Activated T-helper 2 cell treated with anti-CD3 and anti-CD28 coated beads, Interferon-gamma antibody, Interleukin-2, Interleukin-4, amounts not matched to agents 10 μg/mL and 5 μg/mL and 100 μg/mL, durations not matched to agents 14 hours and 24 hours and 36 hours (primary cell): ENCODE measurements around the gene IRF7. TPM values are rescaled to one million over a fixed set of nuclear protein-coding genes. Genes with fewer than 3 reads are reported as not detected.
"Not testable (repeated sequence)": the region's sequence is repeated elsewhere in the genome, so short reads cannot be mapped to it uniquely, and the experiment has no call there.

Experiments used
- DNase-seq: peaks from one replicate; pipeline ENCODE4 v3.0.0; 2021; ENCODE audit warnings: low spot score
- H3K27ac Mint-ChIP-seq: one replicate; pipeline ENCODE4 v1.8.0; 2021; ENCODE audit warnings: mixed read lengths
- H3K27me3 Mint-ChIP-seq: one replicate; pipeline ENCODE4 v1.8.0; 2021; ENCODE audit warnings: low read depth, mixed read lengths
- H3K36me3 Mint-ChIP-seq: one replicate; pipeline ENCODE4 v1.8.0; 2021; ENCODE audit warnings: low read depth, mixed read lengths
- H3K4me1 Mint-ChIP-seq: one replicate; pipeline ENCODE4 v1.8.0; 2021; ENCODE audit warnings: low read depth, mixed read lengths
- H3K4me3 Mint-ChIP-seq: one replicate; pipeline ENCODE4 v1.8.0; 2021; ENCODE audit warnings: low read depth, mild to moderate bottlenecking, moderate library complexity, mixed read lengths
- H3K9me3 Mint-ChIP-seq: one replicate; pipeline ENCODE4 v1.8.0; 2021; ENCODE audit warnings: mixed read lengths
- intact Hi-C: fragments of 100-400 bp; cut with micrococcal nuclease; formaldehyde crosslinking; loops from one replicate; pipeline ENCODE4 v1.15.1; 2023
- total RNA-seq: library from RNA; stranded (reverse); gene quantifications from 2 replicates; pipeline ENCODE4 v1.2.3, GENCODE V29; 2022

The IRF7 gene
- total RNA-seq, 1 donor from 2014 or later: 26.8 TPM

GRCh38 chr11:653136-653535 lies 37.4 kb upstream of the IRF7 start:
- intact Hi-C loops, DNase-seq, H3K9me3 Mint-ChIP-seq, H3K4me3 Mint-ChIP-seq, H3K27ac Mint-ChIP-seq, H3K4me1 Mint-ChIP-seq, H3K27me3 Mint-ChIP-seq: not testable (repeated sequence)
- peaks cover 29% of the 10 kb centered on the region for H3K36me3 Mint-ChIP-seq

- H3K27me3 Mint-ChIP-seq: no peaks in the 10 kb centered on the region
- no peak overlapping the region for H3K27ac Mint-ChIP-seq
- no peak for DNase-seq
- no peaks in the 10 kb centered on the region for H3K4me1 Mint-ChIP-seq
- H3K4me3 Mint-ChIP-seq: no peak overlapping the region
- H3K9me3 Mint-ChIP-seq: no peaks in the 10 kb centered on the region
- peaks cover 30% of the 10 kb centered on the region for H3K36me3 Mint-ChIP-seq
- intact Hi-C loops: no loop called here
Observed at GRCh38 chr11:650482-650881, 34.7 kb upstream of the IRF7 start.

- H3K27ac Mint-ChIP-seq, H3K9me3 Mint-ChIP-seq, DNase-seq, H3K27me3 Mint-ChIP-seq, H3K4me3 Mint-ChIP-seq, intact Hi-C loops, H3K4me1 Mint-ChIP-seq: not testable (repeated sequence)
- peaks cover 24% of the 10 kb centered on the region for H3K36me3 Mint-ChIP-seq
Observed at GRCh38 chr11:647672-648158, 32.0 kb upstream of the IRF7 start.

- Mint-ChIP-seq H3K27me3 (no peaks in the 10 kb centered on the region), H3K4me1 (no peaks in the 10 kb centered on the region), H3K4me3 (no peak overlapping the region), H3K27ac (no peak overlapping the region), H3K36me3 (peaks cover 17% of the 10 kb centered on the region), H3K9me3 (no peaks in the 10 kb centered on the region)
- DNase-seq: no peak
- intact Hi-C loops: no loop called here
Observed at GRCh38 chr11:646214-646613, 30.5 kb upstream of the IRF7 start.

GRCh38 chr11:645536-645935 lies 29.8 kb upstream of the IRF7 start:
- DNase-seq: no peak
- no peak overlapping the region for H3K27ac Mint-ChIP-seq
- no peaks in the 10 kb centered on the region for H3K9me3 Mint-ChIP-seq
- intact Hi-C loops: no loop called here
- H3K4me3 Mint-ChIP-seq: no peak overlapping the region
- no peaks in the 10 kb centered on the region for H3K27me3 Mint-ChIP-seq
- H3K4me1 Mint-ChIP-seq: no peaks in the 10 kb centered on the region
- H3K36me3 Mint-ChIP-seq: peaks cover 13% of the 10 kb centered on the region

- no peaks in the 10 kb centered on the region for H3K9me3 Mint-ChIP-seq
- H3K27me3 Mint-ChIP-seq: peaks cover 3% of the 10 kb centered on the region
- no peaks in the 10 kb centered on the region for H3K4me1 Mint-ChIP-seq
- intact Hi-C loops: no loop called here
- no peak overlapping the region for H3K4me3 Mint-ChIP-seq
- no peak overlapping the region for H3K27ac Mint-ChIP-seq
- peaks cover 10% of the 10 kb centered on the region for H3K36me3 Mint-ChIP-seq
- DNase-seq: no peak
Observed at GRCh38 chr11:643849-644738, 28.3 kb upstream of the IRF7 start.

GRCh38 chr11:643366-643765 lies 27.6 kb upstream of the IRF7 start:
- H3K27ac Mint-ChIP-seq: no peak overlapping the region
- DNase-seq: no peak
- intact Hi-C loops: no loop called here
- H3K4me3 Mint-ChIP-seq: no peak overlapping the region
- H3K36me3 Mint-ChIP-seq: peaks cover 7% of the 10 kb centered on the region
- peaks cover 10% of the 10 kb centered on the region for H3K27me3 Mint-ChIP-seq
- H3K9me3 Mint-ChIP-seq: no peaks in the 10 kb centered on the region
- H3K4me1 Mint-ChIP-seq: no peaks in the 10 kb centered on the region

- Mint-ChIP-seq H3K27ac (no peak overlapping the region), H3K4me1 (peaks cover 2% of the 10 kb centered on the region), H3K36me3 (peaks cover 4% of the 10 kb centered on the region), H3K9me3 (no peaks in the 10 kb centered on the region), H3K27me3 (peaks cover 17% of the 10 kb centered on the region), H3K4me3 (no peak overlapping the region)
- intact Hi-C loops: no loop called here
- DNase-seq: no peak
Observed at GRCh38 chr11:641806-642370, 26.1 kb upstream of the IRF7 start.

- peaks cover 2% of the 10 kb centered on the region for H3K36me3 Mint-ChIP-seq
- no peak overlapping the region for H3K27ac Mint-ChIP-seq
- no peaks in the 10 kb centered on the region for H3K9me3 Mint-ChIP-seq
- H3K4me3 Mint-ChIP-seq: no peak overlapping the region
- H3K27me3 Mint-ChIP-seq: peaks cover 26% of the 10 kb centered on the region
- H3K4me1 Mint-ChIP-seq: peaks cover 3% of the 10 kb centered on the region
- no peak for DNase-seq
- intact Hi-C loops: no loop called here
Observed at GRCh38 chr11:640021-640706, 24.4 kb upstream of the IRF7 start.

- intact Hi-C loops: no loop called here
- Mint-ChIP-seq H3K4me1 (peaks cover 3% of the 10 kb centered on the region), H3K4me3 (no peak overlapping the region), H3K27me3 (peaks cover 31% of the 10 kb centered on the region), H3K9me3 (no peaks in the 10 kb centered on the region), H3K36me3 (peaks cover 2% of the 10 kb centered on the region), H3K27ac (no peak overlapping the region)
- no peak for DNase-seq
Observed at GRCh38 chr11:639332-639955, 23.7 kb upstream of the IRF7 start.

GRCh38 chr11:638631-639331 lies 23.0 kb upstream of the IRF7 start:
- DNase-seq: no peak
- H3K4me1 Mint-ChIP-seq: peaks cover 3% of the 10 kb centered on the region
- peaks cover 31% of the 10 kb centered on the region for H3K27me3 Mint-ChIP-seq
- intact Hi-C loops: no loop called here
- no peak overlapping the region for H3K4me3 Mint-ChIP-seq
- no peaks in the 10 kb centered on the region for H3K9me3 Mint-ChIP-seq
- no peak overlapping the region for H3K27ac Mint-ChIP-seq
- H3K36me3 Mint-ChIP-seq: peaks cover 2% of the 10 kb centered on the region
